CD4-positive, alpha-beta T cell treated with Interferon alpha-2 for 1 hour (primary cell): Measurements from ENCODE around the gene OR1F1.
"Not testable (repeated sequence)": the region's sequence is repeated elsewhere in the genome, so short reads cannot be mapped to it uniquely, and the experiment has no call there.

Experiments
- DNase-seq, 2 donors: peaks; one replicate each; pipeline ENCODE4 v3.0.0-alpha.2; 2020 to 2022

Gene OR1F1

GRCh38 chr16:3205939-3206338 is 17.9 kb downstream of the OR1F1 start:
- not testable (repeated sequence) for DNase-seq

GRCh38 chr16:3207086-3207953 is 19.3 kb downstream of the OR1F1 start:
- DNase-seq: no peak

GRCh38 chr16:3212006-3212405 is 24.0 kb downstream of the OR1F1 start:
- no peak for DNase-seq

DNA sequence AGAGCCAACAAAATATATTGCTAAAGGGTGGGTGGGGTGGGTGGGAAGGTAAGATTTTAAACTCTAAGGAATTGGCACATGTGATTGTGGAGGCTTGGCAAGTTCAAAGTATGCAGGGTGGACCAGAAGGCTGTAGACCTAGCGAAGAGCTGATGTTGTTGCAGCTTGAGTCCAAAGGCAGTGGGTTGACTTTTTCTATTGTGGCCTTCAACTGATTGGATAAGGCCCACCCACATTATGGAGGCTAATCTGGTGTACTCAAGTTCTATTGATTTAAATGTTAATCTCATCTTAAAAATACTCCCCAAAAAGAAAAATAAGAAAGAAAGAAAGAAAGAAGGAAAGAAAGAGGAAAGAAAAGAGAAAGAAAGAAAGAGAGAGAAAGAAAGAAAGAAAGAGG is 24.6 kb downstream of the OR1F1 start:
- DNase-seq: no peak

DNA sequence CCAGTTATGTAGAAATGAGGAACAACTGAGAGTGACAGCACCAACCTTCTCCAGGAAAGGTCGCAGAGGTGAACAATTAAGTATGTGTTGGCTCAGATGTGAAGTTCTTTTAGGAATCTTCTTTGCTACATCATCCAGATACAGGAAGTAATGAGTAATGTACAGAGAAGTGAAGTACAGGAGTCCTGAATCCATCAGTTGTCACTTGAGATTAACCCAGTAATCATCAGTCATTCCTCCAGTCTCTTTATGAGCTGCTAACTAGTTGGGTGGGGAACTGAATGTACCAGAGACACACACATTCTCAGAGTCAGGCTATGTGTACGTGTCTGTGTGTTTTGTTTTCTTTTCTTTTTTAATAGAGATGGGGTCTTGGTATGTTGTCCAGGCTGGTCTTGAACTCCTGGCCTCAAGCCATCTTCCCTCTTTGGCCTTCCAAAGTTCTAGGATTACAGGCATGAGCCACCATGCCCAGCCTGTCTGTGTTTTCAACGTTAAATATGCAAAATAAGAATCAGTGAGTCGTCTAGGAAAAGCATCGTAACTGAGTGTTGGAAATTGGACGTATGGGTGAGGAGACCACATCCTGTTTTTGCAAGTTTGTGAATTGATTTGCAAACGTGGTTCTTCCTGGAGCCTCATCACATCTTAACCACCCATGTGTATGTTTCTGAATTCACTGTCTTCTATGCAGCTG is 27.0 kb downstream of the OR1F1 start:
- DNase-seq: peak; percentile 60 to 70

DNA sequence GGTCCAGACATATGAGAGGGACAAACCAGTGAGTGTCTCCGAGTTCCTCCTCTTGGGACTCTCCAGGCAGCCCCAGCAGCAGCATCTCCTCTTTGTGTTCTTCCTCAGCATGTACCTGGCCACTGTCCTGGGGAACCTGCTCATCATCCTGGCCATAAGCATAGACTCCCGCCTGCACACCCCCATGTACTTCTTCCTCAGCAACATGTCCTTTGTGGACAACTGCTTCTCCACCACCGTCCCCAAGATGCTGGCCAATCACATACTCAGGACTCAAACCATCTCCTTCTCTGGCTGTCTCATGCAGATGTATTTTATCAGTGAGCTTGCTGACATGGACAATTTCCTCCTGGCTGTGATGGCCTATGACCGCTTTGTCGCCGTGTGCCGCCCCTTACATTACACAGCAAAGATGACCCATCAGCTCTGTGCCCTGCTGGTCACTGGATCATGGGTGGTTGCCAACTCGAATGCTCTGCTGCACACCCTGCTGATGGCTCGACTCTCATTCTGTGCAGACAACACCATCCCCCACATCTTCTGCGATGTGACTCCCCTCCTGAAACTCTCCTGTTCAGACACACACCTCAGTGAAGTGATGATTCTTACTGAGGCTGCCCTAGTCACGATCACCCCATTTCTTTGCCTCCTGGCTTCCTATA is 27.7 kb downstream of the OR1F1 start:
- no peak for DNase-seq

- no peak for DNase-seq
Observed at GRCh38 chr16:3216263-3216640, 28.2 kb downstream of the OR1F1 start.

GRCh38 chr16:3220839-3221238 is 32.8 kb downstream of the OR1F1 start:
- DNase-seq: no peak

- DNase-seq: no peak
Observed at GRCh38 chr16:3223913-3224515, 36.0 kb downstream of the OR1F1 start.

GRCh38 chr16:3234543-3234856 is 46.5 kb downstream of the OR1F1 start:
- no peak for DNase-seq

DNA sequence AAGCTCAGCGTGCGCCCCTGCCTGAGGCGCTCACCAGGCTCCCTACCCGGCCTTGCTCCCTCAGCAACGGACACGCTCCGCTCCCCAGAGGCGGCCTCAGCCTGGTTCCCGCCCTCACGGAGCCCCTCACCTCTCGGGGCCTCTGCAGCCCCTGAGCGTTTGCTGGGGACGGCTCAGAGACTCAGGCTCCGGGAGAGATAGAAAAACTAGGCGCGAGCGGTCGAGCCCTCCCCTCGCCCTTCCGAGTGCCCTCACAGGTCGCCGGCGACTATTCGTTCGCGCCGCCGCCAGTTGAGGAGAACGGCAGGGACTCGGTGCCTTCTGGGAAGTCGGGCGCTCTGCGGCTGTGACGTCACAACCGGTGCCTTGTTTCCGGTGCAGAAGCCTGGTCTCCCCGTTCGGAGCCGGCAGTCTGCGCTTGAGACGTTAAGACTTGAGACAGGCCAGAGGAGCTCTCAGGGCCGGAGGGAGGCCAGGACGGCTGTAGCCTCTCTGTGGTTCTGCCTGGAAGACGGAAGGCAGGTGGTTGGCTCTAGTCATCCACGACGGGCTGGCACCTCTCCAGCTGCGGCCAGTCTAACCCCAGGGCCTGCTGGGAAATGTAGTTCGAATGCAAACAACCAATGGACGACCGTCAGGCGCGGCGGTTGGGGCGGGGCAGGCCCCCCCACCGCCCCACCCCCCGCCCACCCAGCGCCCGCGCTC is 47.0 kb downstream of the OR1F1 start, which contains the start of gene ZNF200:
Gene ZNF200, minus strand, starts transcription at position 302 of the 705 bp plus-strand sequence. CDS start 1,403 bp downstream, outside the sequence.
- DNase-seq: peak; percentile 95

DNA sequence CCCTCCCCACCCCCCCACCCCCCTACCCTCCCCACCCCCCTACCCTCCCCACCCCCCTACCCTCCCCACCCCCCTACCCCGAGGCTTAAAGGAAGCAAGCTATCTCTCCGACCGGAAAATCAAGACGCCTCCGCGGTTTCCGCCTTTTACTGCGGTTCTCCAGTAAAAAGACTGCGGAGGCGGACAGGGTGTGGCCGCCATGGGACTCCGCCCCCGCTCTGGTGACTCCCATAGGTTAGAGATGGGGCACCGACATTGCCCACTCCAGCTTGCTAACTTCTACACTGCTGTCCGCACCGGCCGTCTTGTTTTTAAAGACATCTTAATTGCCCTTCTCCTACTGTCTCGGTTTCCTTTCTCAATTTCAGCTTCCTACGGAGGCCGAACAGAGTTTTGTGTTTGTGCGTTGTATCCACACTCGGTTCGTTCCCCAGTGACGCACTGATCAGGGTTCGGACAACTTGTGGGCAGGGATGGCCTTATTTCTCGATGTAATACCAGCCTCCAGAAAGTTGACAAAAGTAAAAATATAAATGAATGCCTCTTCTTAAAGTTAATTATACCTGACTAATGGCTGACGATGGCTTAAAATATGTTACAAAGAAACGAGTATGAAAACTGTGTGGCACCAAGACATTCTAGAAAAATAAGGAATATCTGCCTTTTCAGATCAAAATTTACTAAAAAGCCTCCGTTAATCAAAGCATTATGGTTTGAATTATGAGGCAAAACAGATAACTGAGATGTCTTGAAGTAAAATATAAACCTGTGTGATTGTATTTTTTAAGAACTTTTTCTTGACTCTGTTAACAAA is 48.1 kb downstream of the OR1F1 start:
- DNase-seq: peak; percentile 56 to 57

- DNase-seq: no peak
Observed at GRCh38 chr16:3241761-3242160, 53.8 kb downstream of the OR1F1 start.

- peak in 1 of 2 donors; percentile 21 for DNase-seq
Observed at GRCh38 chr16:3242709-3243108, 54.7 kb downstream of the OR1F1 start.

- no peak for DNase-seq
Observed at GRCh38 chr16:3243882-3244281, 55.9 kb downstream of the OR1F1 start.

GRCh38 chr16:3246002-3246401 is 58.0 kb downstream of the OR1F1 start:
- no peak for DNase-seq

GRCh38 chr16:3246876-3247275 is 58.9 kb downstream of the OR1F1 start:
- no peak for DNase-seq

GRCh38 chr16:3248596-3248995 is 60.6 kb downstream of the OR1F1 start:
- no peak for DNase-seq

DNA sequence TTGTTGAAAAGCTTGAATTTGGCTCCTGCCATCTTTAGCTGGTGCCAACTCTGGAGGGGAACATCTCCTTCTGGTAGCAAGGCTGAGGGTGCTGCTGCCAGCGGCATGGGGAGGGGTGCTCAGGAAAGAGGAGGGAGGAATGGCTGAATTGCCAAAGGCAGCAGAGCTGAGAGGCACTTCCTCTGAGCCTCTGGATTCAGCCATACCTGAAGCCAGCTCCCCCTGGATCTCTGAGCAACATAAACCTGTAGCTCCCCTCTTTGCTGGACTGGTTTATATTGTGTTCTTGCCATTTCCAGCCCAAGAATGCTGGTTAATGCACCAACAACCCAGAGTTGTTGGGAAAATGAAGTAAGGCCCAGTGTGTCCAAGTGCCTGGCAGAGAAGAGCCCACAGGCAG is 61.0 kb downstream of the OR1F1 start:
- DNase-seq: no peak

GRCh38 chr16:3249451-3249850 is 61.4 kb downstream of the OR1F1 start:
- no peak for DNase-seq

DNA sequence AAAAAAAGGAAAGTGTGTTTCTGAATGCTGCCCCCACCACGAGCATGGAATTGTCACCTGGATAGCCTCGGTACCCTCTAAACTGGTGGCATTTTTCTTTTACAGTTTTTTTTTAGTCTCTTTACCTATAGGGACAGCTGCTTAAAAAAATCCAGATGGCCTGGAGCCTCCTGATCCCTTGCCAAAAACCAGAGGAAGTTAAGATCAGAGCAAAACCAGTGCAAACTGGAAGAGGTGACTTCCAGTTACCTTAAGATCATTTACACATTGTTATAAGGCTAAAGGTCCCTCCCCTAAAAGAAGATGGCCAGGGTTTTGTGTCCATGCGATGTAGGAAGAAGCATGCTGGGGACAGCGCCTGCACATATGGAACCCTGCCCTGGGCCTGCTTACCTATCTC is 65.0 kb downstream of the OR1F1 start:
- DNase-seq: no peak

DNA sequence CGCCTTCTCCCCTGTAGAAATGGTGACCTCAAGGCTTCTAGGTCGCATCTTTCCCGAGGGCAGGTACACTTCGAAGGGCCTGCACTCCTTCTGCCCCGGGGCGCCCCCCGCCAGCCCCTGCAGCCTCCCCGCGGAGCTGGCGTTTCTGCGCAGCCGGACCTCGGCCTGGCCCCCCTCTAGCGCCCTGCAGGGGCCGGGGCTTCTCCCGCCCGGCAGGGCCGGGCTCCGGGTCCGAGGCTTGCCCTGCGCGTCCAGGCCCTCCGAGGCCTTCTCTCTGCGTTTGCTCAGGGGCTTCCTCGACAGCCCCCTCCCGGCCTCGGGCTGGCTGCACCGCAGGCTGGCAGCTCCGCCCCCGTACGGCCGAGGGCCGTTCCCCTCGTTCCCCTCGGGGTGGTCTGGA is 66.3 kb downstream of the OR1F1 start:
- DNase-seq: no peak
